ENCODE measurements around the gene ARHGEF3.

DNA sequence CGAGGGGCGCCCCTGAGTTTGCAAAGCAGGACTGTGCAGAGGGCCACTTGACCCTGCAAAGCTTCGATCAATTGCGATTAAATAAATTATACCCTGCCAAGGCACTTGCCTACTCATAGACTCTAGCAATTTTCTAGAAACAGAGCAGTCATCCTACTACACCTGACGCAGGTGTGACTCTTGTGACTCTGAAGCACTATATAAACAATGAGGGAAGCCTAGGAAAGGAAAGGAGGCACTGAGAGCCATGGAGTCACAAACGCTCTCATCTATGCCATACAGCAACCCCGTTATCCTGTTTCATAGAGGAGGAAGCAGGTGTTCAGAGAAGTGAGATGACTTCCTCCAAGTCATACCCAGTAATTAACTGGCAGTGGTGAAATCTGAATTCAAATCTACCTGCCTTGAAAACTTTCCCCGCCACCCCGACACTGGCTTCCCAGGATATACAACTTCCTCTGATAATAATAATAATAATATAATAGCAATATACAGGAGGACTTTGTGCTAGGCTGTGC, 14.4 kb downstream of the ARHGEF3 start:
- TF ChIP-seq CTCF (IDR thresholded peaks at IDR 0.05) (no peak), ZFX (IDR thresholded peaks at IDR 0.05; ENCODE audit: borderline replicate concordance) (no peak)
